ENCODE data around the gene LDB1.

DNA sequence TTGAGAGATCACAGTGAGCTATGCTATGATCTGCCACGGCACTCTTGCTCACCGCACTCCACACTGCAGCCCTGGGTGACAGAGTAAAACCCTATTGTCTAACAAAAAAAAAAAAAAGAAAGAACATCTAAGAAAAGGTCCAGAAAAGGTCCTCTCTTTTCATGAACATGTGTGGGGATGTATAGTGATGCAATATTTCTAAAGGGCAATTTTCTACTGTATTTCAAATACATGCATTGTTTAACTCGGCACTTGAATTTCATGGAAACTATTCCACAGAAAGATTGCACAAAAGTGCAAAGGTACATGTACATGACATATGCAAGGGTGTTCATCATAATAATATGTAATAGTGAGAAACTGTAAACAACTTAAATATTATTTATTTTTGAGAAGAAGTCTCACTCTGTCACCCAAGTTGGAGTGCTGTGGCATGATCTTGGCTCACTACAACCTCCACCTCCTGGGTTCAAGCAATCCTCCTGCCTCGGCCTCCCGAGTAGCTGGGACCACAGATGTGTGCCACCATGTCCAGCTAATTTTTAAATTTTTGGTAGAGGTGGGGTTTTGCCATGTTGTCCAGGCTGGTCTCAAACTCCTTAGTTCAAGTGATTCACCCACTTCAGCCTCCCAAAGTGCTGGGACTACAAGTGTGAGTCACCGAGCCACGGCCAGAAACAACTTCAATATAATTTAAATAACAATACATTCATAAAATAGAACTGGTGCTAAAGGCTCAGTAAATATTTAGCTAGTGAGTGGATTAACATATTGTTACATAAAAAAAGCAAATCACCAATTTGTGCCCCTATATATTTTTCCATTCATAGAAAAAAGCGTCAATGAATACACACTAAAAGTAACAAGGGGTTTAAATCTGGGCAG is 11.4 kb upstream of the LDB1 start:
- TF ChIP-seq BHLHE40 (IDR thresholded peaks at IDR 0.05; ENCODE audit: low read length): no peak
- TF ChIP-seq SP140L (CRISPR knock-in tag; IDR thresholded peaks at IDR 0.05; ENCODE audit: borderline replicate concordance): no peak
- no peak for TF ChIP-seq NONO (IDR thresholded peaks at IDR 0.05)
- TF ChIP-seq NONO (CRISPR knock-in tag; conservative IDR thresholded peaks at IDR 0.05): no peak
- no peak for TF ChIP-seq ZNF674 (CRISPR knock-in tag; IDR thresholded peaks at IDR 0.05; ENCODE audit: low read depth)
- no peak for TF ChIP-seq ESRRA (CRISPR knock-in tag; IDR thresholded peaks at IDR 0.05; ENCODE audit: low read depth)
- TF ChIP-seq, protein P1, sequence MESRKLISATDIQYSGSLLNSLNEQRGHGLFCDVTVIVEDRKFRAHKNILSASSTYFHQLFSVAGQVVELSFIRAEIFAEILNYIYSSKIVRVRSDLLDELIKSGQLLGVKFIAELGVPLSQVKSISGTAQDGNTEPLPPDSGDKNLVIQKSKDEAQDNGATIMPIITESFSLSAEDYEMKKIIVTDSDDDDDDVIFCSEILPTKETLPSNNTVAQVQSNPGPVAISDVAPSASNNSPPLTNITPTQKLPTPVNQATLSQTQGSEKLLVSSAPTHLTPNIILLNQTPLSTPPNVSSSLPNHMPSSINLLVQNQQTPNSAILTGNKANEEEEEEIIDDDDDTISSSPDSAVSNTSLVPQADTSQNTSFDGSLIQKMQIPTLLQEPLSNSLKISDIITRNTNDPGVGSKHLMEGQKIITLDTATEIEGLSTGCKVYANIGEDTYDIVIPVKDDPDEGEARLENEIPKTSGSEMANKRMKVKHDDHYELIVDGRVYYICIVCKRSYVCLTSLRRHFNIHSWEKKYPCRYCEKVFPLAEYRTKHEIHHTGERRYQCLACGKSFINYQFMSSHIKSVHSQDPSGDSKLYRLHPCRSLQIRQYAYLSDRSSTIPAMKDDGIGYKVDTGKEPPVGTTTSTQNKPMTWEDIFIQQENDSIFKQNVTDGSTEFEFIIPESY (CRISPR knock-in tag; IDR thresholded peaks at IDR 0.05): no peak
- TF ChIP-seq POLR2AphosphoS5 (IDR thresholded peaks at IDR 0.05; ENCODE audit: low read depth, low read length): no peak
- no peak for TF ChIP-seq EZH2 (conservative IDR thresholded peaks at IDR 0.05; ENCODE audit: low read depth, low read length)
- TF ChIP-seq EP300 (IDR thresholded peaks at IDR 0.05; ENCODE audit: low read depth in 2 of 2, low read length in 2 of 2): no peak
- TF ChIP-seq EP300 (CRISPR knock-in tag; IDR thresholded peaks at IDR 0.05; ENCODE audit: borderline replicate concordance): no peak
- TF ChIP-seq ZNF34 (CRISPR knock-in tag; IDR thresholded peaks at IDR 0.05; ENCODE audit: borderline replicate concordance): no peak
- TF ChIP-seq PRMT3 (CRISPR knock-in tag; IDR thresholded peaks at IDR 0.05; ENCODE audit: borderline replicate concordance, low read depth): no peak
- no peak for TF ChIP-seq MAZ (IDR thresholded peaks at IDR 0.05; ENCODE audit: borderline replicate concordance, low read depth, low read length)
- no peak for TF ChIP-seq MAZ (CRISPR knock-in tag; IDR thresholded peaks at IDR 0.05; ENCODE audit: low read depth)
- no peak for TF ChIP-seq HMG20A (CRISPR knock-in tag; IDR thresholded peaks at IDR 0.05; ENCODE audit: borderline replicate concordance)
- TF ChIP-seq, protein P2, sequence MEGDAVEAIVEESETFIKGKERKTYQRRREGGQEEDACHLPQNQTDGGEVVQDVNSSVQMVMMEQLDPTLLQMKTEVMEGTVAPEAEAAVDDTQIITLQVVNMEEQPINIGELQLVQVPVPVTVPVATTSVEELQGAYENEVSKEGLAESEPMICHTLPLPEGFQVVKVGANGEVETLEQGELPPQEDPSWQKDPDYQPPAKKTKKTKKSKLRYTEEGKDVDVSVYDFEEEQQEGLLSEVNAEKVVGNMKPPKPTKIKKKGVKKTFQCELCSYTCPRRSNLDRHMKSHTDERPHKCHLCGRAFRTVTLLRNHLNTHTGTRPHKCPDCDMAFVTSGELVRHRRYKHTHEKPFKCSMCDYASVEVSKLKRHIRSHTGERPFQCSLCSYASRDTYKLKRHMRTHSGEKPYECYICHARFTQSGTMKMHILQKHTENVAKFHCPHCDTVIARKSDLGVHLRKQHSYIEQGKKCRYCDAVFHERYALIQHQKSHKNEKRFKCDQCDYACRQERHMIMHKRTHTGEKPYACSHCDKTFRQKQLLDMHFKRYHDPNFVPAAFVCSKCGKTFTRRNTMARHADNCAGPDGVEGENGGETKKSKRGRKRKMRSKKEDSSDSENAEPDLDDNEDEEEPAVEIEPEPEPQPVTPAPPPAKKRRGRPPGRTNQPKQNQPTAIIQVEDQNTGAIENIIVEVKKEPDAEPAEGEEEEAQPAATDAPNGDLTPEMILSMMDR (CRISPR knock-in tag; IDR thresholded peaks at IDR 0.05): no peak
